ENCODE data around the gene RETREG2.

DNA sequence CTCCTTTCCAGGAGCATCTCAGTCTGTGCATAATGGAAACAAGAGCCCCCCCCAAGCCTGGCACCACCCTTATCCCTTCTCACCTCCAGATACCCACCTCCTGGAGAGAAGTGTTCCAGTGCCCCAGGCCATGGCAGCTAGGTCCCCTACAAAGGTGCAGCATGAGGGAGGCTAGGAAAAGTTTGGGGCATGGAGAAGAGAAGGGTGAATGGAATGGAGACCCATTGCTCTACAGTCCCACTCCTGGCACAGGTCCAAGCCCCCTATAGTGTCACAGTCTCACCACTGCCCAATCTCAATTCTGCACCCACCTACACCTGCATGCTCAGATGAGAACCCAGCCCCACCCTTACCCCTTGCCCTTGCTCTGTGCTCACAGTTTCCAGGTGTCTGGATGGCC, 9.1 kb upstream of the RETREG2 start:
- TF ChIP-seq POLR2A (IDR thresholded peaks at IDR 0.05; ENCODE audit: borderline replicate concordance, extremely low read depth, insufficient read depth, insufficient read length) (no peak), SP1 (IDR thresholded peaks at IDR 0.05; ENCODE audit: low read depth) (no peak), EZH2 (IDR thresholded peaks at IDR 0.05) (no peak), RAD21 (IDR thresholded peaks at IDR 0.05; ENCODE audit: low read depth) (no peak)
- TF ChIP-seq, protein P1, sequence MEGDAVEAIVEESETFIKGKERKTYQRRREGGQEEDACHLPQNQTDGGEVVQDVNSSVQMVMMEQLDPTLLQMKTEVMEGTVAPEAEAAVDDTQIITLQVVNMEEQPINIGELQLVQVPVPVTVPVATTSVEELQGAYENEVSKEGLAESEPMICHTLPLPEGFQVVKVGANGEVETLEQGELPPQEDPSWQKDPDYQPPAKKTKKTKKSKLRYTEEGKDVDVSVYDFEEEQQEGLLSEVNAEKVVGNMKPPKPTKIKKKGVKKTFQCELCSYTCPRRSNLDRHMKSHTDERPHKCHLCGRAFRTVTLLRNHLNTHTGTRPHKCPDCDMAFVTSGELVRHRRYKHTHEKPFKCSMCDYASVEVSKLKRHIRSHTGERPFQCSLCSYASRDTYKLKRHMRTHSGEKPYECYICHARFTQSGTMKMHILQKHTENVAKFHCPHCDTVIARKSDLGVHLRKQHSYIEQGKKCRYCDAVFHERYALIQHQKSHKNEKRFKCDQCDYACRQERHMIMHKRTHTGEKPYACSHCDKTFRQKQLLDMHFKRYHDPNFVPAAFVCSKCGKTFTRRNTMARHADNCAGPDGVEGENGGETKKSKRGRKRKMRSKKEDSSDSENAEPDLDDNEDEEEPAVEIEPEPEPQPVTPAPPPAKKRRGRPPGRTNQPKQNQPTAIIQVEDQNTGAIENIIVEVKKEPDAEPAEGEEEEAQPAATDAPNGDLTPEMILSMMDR (IDR thresholded peaks at IDR 0.05 in 2 of 3, conservative IDR thresholded peaks at IDR 0.05 in 1 of 3; ENCODE audit: borderline replicate concordance in 1 of 3, insufficient read depth in 1 of 3, low read depth in 2 of 3, low read length in 2 of 3), result no peak

Measured in HCT116 (cell line).